Psoas muscle (tissue), 8 donors: ENCODE measurements around the gene PCNA. TPM values are rescaled to one million over a fixed set of nuclear protein-coding genes. Genes with fewer than 3 reads are reported as not detected.

Experiments
- ATAC-seq, 4 donors: fragments of 200-7000 bp; cut with Tn5 transposase; one replicate each; pipeline ENCODE4 v1.9.1; 2020; ENCODE audit warnings: moderate library complexity in 3 of 4, mild to moderate bottlenecking in 2 of 4
- DNase-seq, 2 donors: peaks; one replicate each; pipeline ENCODE4 v3.0.0-alpha.2; 2020
- H3K27ac ChIP-seq: fragments of 200-600 bp; one replicate; pipeline ENCODE4 v1.8.0; 2022
- H3K27me3 ChIP-seq, 3 donors: fragments of 200-600 bp in 1 of 3; one replicate each; pipeline versions ENCODE4 v1.6.1 to v1.8.0; 2013 to 2022; ENCODE audit warnings: low read length in 2 of 3, mild to moderate bottlenecking in 2 of 3, moderate library complexity in 1 of 3; ENCODE audit not compliant: insufficient read depth in 3 of 3
- H3K36me3 ChIP-seq, 2 donors: fragments of 200-600 bp in 1 of 2; one replicate each; pipeline versions ENCODE4 v1.6.1 to v1.8.0; 2013 to 2022; ENCODE audit warnings: low read depth in 1 of 2, mild to moderate bottlenecking in 1 of 2, moderate library complexity in 1 of 2; ENCODE audit not compliant: insufficient read depth in 1 of 2
- H3K4me1 ChIP-seq: fragments of 200-600 bp; one replicate; pipeline ENCODE4 v1.8.0; 2022
- H3K4me3 ChIP-seq: fragments of 200-600 bp; one replicate; pipeline ENCODE4 v1.8.0; 2022; ENCODE audit warnings: mild to moderate bottlenecking
- H3K9me3 ChIP-seq: fragments of 200-600 bp; one replicate; pipeline ENCODE4 v1.8.0; 2022
- CTCF ChIP-seq: fragments of 200-600 bp; IDR thresholded peaks from one replicate; pipeline ENCODE4 v1.8.0; 2022; ENCODE audit warnings: antibody characterized with exemption
- WGBS, 3 donors: extraction: QIAGEN DNeasy Blood & Tissue Kit; methylation state at CpG; one replicate each; pipeline versions ENCODE4 v1.1.6 to v1.1.7; 2013; 5-methylcytosine and 5-hydroxymethylcytosine counted together
- intact Hi-C, 2 donors: fragments of 100-400 bp; cut with DNase I; formaldehyde crosslinking; loops; one replicate each; pipeline versions ENCODE4 v1.11.0 to v1.14.2; 2022
- polyA plus RNA-seq, 3 donors: library from polyadenylated mRNA; stranded (reverse); fragments of 200-250 nt; gene quantifications; one replicate each; pipeline ENCODE4 v1.2.3, GENCODE V29; 2013
- total RNA-seq, 4 donors: library from RNA; stranded (reverse); fragmentation: NEBNext Ultra II Directional in 2 of 4; extraction: Animal tissue kit (Norgen Biotek cat#: 25700) in 2 of 4; gene quantifications; one replicate each; pipeline versions ENCODE4 v1.2.1 to v1.2.4, GENCODE V29; 2021 to 2023
- donor health status: healthy with polysubstance abuse.
- donor health status: DM: no; HTN: no; CAD: no; lungs with moderate emphysema.
- donor health status: Bipolar disorder and iron deficiency.
- donor health status: healthy.
- donor health status: DM: yes; HTN: yes; CAD: no.
- donor health status: DM: no; HTN: no; CAD: no.
- donor health status: DM: no; HTN: no; CAD: no.
- donor health status: DM: yes; HTN: yes; CAD: no.

PCNA gene
- total and polyA plus RNA-seq, 7 donors: 13.2 to 53.0 (median 19.1) TPM

- H3K9me3 ChIP-seq: no peaks in the 10 kb centered on the region
- 77 to 84% (median 82%) methylated on average over 2 of the region's 2 CpGs for WGBS, 3 donors
- no peak for DNase-seq
- no peak overlapping the region for H3K4me3 ChIP-seq
- intact Hi-C loops: loop anchor here in 1 of 2 donors (10.0 kb wide), 1 partner anchor 492 kb away; no protein-coding TSS in a partner anchor
- H3K27ac ChIP-seq: no peak overlapping the region
- H3K4me1 ChIP-seq: no peaks in the 10 kb centered on the region
- no peaks in the 10 kb centered on the region for H3K27me3 ChIP-seq
- peak in 2 of 4 donors; percentile 30 to 38 for ATAC-seq
- peaks cover 3 to 62% of the 10 kb centered on the region in 2 donors for H3K36me3 ChIP-seq
- no peak for TF ChIP-seq CTCF
These were observed 23.3 kb downstream of the PCNA start for GRCh38 chr20:5096463-5096862.

DNA sequence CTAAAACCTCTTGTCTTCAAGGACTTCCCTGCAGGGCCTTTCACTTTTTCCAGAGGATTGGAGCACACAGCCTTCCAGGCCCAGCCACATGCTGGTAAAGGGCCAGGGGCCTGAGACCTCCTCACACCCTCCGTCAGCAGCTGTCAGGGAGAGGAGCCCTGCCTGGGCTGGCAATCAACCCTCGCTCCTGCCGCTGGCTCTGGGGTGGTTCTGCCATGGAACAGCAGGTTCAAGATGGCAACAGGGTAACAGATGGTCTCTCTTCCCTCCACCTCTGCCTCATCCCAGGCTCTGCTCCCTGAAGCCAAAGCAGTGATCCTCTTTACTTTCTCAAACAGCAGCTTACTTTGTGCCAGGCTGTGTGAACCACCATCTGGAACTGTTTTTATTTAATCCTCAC, 23.8 kb downstream of the PCNA start:
- H3K4me1 ChIP-seq: no peaks in the 10 kb centered on the region
- ATAC-seq (no peak), DNase-seq (no peak)
- TF ChIP-seq CTCF: no peak
- no peak overlapping the region for H3K4me3 ChIP-seq
- no peaks in the 10 kb centered on the region for H3K9me3 ChIP-seq
- intact Hi-C loops: loop anchor here in 1 of 2 donors (2.0 to 10.0 kb wide), 2 partner anchors 327 to 491 kb away; no protein-coding TSS in a partner anchor
- H3K36me3 ChIP-seq: peaks cover 3 to 56% of the 10 kb centered on the region in 2 donors
- 45 to 65% (median 52%) methylated on average over 3 of the region's 3 CpGs for whole genome bisulfite sequencing, 3 donors
- no peak overlapping the region for H3K27ac ChIP-seq
- no peaks in the 10 kb centered on the region for H3K27me3 ChIP-seq

DNA sequence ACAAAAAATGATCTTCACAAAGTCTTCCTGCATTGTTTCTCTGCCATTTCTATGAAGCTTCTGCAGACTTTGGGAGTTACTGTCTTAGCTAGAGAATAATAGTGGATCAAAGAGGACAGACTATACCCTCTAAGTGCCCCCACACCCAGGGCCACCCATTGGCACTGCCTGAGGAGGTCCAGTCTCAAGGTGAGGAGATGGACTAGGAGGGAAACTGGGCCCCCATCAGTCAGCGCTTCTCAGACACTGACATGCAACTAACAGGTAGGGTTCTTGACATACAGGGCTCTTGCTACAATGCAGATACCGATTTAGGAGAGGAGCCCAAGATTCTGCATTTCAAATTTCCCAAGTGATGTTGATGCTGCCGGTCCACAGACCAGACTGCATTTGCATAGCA, 24.3 kb downstream of the PCNA start:
- Histone ChIP-seq H3K27ac (no peak overlapping the region), H3K36me3 (peaks cover 3 to 52% of the 10 kb centered on the region in 2 donors), H3K4me1 (no peaks in the 10 kb centered on the region), H3K27me3 (no peaks in the 10 kb centered on the region), H3K4me3 (no peak overlapping the region), H3K9me3 (no peaks in the 10 kb centered on the region)
- DNase-seq (no peak), ATAC-seq (no peak)
- 80 to 91% (median 88%) methylated on average over 3 of the region's 3 CpGs for WGBS, 3 donors
- no peak for TF ChIP-seq CTCF
- intact Hi-C loops: loop anchor here in 1 of 2 donors (2.0 to 10.0 kb wide), 2 partner anchors 327 to 491 kb away; no protein-coding TSS in a partner anchor

DNA sequence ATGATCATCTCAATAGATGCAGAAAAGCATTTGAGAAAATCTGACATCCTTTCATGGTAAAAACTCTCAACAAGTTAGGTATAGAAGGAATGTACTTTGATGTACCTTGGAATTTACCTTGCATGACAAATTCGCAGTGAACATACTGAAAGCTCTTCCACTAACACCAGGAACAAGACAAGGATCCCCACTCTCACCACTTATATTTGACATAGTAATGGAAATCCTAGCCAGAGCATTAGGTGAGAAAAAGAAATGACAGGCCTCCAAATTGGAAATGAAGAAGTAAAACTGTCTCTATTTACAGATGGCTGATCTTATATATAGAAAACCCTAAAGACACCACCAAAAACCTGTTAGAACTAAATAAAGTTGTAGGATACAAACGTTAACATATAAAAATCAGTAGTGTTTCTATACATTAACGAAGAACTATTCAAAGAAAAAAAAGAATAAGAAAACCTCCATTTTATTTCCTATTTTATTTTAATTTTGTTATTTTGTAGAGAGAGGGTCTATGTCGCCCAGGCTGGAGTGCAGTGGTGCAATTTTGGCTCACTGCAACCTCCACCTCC, 26.9 kb downstream of the PCNA start:
- peaks cover 3 to 27% of the 10 kb centered on the region in 2 donors for H3K36me3 ChIP-seq
- ATAC-seq (no peak), DNase-seq (no peak)
- TF ChIP-seq CTCF: no peak
- intact Hi-C loops: loop anchor here in 1 of 2 donors (10.0 kb wide), 1 partner anchor 488 kb away; no protein-coding TSS in a partner anchor
- H3K4me1 ChIP-seq: no peaks in the 10 kb centered on the region
- 69 to 92% (median 79%) methylated on average over 4 of the region's 4 CpGs for WGBS, 3 donors
- H3K9me3 ChIP-seq: no peaks in the 10 kb centered on the region
- H3K27ac ChIP-seq: no peak overlapping the region
- no peak overlapping the region for H3K4me3 ChIP-seq
- H3K27me3 ChIP-seq: no peaks in the 10 kb centered on the region
